ENCODE data around the gene TMEM212. TPM values are rescaled to one million over a fixed set of nuclear protein-coding genes. Genes with fewer than 3 reads are reported as not detected.
"Not testable (repeated sequence)": the region's sequence is repeated elsewhere in the genome, so short reads cannot be mapped to it uniquely, and the experiment has no call there.

Gene TMEM212
- total RNA-seq, 1 experiment from 2014 or later = not detected

DNA sequence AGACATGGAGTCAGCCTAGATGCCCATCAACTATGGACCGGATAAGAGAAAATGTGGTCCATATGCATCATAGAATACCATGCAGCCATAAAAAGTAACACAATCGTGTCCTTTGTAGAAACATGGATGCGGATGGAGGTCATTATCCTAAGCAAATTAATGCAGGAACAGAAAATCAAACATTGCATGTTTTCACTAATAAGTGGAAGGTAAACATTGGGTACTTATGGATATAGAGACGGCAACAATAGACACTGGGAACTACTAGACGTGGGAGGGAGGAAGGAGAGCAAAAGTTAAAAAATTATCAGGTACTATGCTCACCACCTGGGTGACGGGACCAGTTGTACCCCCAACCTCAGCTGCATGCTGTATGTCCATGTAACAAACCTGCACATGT lies 35.3 kb upstream of the TMEM212 start:
- DNase-seq (ENCODE audit: low read depth in 1 of 2, low spot score in 2 of 2) = no peak
- Histone ChIP-seq H3K4me1 (replicated peaks) (peaks cover 65% of the 10 kb centered on the region), H3K4me3 (no peak overlapping the region), H3K9me3 (replicated peaks) (no peaks in the 10 kb centered on the region), H3K36me3 (no peaks in the 10 kb centered on the region), H3K27me3 (replicated peaks) (no peaks in the 10 kb centered on the region), H3K27ac (no peak overlapping the region)

GRCh38 chr3:171809611-171809860 lies 33.6 kb upstream of the TMEM212 start:
- Histone ChIP-seq H3K4me3 (peak overlapping the region; percentile 54), H3K36me3 (no peaks in the 10 kb centered on the region), H3K9me3 (replicated peaks) (no peaks in the 10 kb centered on the region), H3K27me3 (replicated peaks) (no peaks in the 10 kb centered on the region), H3K27ac (peak overlapping the region; percentile 79), H3K4me1 (replicated peaks) (peaks cover 60% of the 10 kb centered on the region)
- no peak for DNase-seq (ENCODE audit: low read depth in 1 of 2, low spot score in 2 of 2)

DNA sequence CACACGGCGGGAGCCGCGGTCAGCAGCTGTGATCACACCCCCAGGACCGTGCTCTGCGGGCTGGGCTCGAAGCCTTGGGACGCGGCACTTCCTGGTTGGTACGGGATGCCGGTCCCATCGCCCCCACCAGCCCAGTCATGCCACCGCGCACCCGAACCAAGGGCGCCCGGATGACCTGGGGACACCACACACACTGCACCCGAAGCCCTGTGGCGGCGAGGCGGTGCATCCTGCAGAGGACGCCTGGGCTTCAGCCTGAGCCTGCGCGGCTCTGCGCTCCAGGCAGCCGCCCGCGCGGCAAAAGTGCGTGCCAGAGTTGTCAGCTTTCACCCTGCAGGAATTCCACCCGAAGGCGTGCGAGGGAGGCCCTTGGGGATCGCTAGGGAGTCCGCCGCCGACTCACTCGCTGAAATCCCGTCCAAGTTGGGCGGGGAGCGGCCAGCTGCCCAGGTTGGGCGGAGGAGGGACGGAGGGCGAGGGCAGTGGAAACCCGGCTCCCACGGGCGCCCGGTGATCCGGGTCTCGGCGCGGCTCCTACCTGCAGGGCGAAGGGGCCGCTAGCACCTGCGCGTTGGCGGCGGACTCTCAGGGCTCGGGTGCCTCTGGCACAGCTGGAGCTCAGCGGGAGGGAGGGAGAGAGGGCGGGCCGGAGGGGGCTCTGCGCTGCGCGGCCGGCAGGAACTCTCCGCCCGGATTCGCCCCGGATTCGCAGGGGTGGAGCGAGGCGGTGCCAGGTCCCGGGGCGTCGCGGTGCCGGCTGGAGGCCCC lies 33.1 kb upstream of the TMEM212 start, which contains the start of gene PLD1:
TSS of gene PLD1 (minus strand) at position 623 of the 768 bp plus-strand sequence. CDS start 72,432 bp downstream, outside the sequence.
- peaks cover 55% of the 10 kb centered on the region for H3K4me1 ChIP-seq (replicated peaks)
- peak; percentile 84 to 85 for DNase-seq (ENCODE audit: low read depth in 1 of 2, low spot score in 2 of 2)
- peak within 1 kb of the TSS; percentile 54 for H3K4me3 ChIP-seq
- no peaks in the 10 kb centered on the region for H3K27me3 ChIP-seq (replicated peaks)
- H3K9me3 ChIP-seq (replicated peaks) = no peaks in the 10 kb centered on the region
- peak within 1 kb of the TSS; percentile 79 for H3K27ac ChIP-seq
- no peaks in the 10 kb centered on the region for H3K36me3 ChIP-seq

- H3K9me3 ChIP-seq (replicated peaks) = no peaks in the 10 kb centered on the region
- H3K27me3 ChIP-seq (replicated peaks) = no peaks in the 10 kb centered on the region
- H3K4me1 ChIP-seq (replicated peaks) = peaks cover 48% of the 10 kb centered on the region
- H3K27ac ChIP-seq = peak overlapping the region; percentile 79
- DNase-seq (ENCODE audit: low read depth in 1 of 2, low spot score in 2 of 2) = peak in 1 of 2 experiments; percentile 30
- H3K4me3 ChIP-seq = peak overlapping the region; percentile 54
- no peaks in the 10 kb centered on the region for H3K36me3 ChIP-seq
Measured at GRCh38 chr3:171810629-171811294, 32.4 kb upstream of the TMEM212 start.

DNA sequence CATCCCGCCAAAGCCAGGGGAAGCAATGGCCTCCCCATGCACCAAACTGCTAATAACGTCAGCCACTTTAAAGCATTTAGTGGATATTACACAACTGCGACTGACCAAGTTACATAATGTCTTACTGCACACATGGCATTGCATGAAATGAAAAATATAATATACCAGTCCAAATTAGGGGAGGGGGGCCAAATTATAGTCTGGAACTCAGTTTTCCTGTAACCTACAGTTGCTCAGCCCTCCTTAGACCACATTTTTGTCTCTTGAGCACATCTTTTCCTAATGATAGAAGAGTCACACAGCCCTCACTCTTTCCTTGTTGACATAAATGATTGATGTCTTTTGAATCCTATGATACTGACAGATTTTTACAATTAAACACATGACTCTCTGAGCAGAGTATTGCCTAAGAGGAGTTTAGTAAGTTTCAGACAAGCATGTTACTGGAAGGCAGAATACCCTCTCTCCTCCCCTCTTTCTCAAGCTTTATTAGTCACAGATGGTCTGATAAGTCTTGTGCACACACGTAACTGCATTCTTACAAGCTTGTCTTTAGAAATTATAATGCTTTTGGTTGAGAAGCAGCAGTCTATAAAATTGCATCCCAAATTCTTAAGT lies 31.7 kb upstream of the TMEM212 start:
- no peak overlapping the region for H3K4me3 ChIP-seq
- H3K4me1 ChIP-seq (replicated peaks) = peaks cover 41% of the 10 kb centered on the region

GRCh38 chr3:171811913-171812335 lies 31.2 kb upstream of the TMEM212 start:
- Histone ChIP-seq H3K4me1 (replicated peaks) (peaks cover 36% of the 10 kb centered on the region), H3K27me3 (replicated peaks) (no peaks in the 10 kb centered on the region), H3K27ac (peak overlapping the region; percentile 79), H3K36me3 (no peaks in the 10 kb centered on the region), H3K9me3 (replicated peaks) (no peaks in the 10 kb centered on the region), H3K4me3 (no peak overlapping the region)
- DNase-seq (ENCODE audit: low read depth in 1 of 2, low spot score in 2 of 2) = peak in 1 of 2 experiments; percentile 51

More for the DNA sequence above, 31.7 kb upstream of the TMEM212 start:
- DNase-seq (ENCODE audit: low read depth in 1 of 2, low spot score in 2 of 2) = peak in 1 of 2 experiments; percentile 65
- H3K36me3 ChIP-seq = no peaks in the 10 kb centered on the region
- H3K9me3 ChIP-seq (replicated peaks) = no peaks in the 10 kb centered on the region
- H3K27ac ChIP-seq = peak overlapping the region; percentile 79
- H3K27me3 ChIP-seq (replicated peaks) = no peaks in the 10 kb centered on the region

DNA sequence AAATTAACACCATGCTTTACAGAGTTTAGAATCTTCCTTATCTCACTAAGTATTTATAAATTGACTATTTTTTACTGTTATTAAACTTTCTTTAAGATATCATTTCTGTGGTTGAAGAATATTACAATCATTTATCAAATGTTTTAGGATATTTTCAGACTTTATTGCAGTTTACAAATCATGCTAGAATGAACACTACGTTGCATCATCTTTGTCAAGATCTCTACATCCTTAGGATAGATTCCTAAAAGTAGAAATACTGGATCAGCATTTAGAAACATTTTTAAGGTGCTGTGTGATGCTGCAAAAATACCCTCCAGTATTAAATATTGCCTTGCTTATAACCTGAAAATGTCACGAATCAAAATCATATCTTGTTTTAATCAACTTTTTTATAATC lies 30.3 kb upstream of the TMEM212 start:
- no peaks in the 10 kb centered on the region for H3K36me3 ChIP-seq
- no peak for DNase-seq (ENCODE audit: low read depth in 1 of 2, low spot score in 2 of 2)
- H3K27me3 ChIP-seq (replicated peaks) = no peaks in the 10 kb centered on the region
- no peaks in the 10 kb centered on the region for H3K9me3 ChIP-seq (replicated peaks)
- H3K4me3 ChIP-seq = no peak overlapping the region
- peaks cover 36% of the 10 kb centered on the region for H3K4me1 ChIP-seq (replicated peaks)
- H3K27ac ChIP-seq = no peak overlapping the region

- no peaks in the 10 kb centered on the region for H3K27me3 ChIP-seq (replicated peaks)
- H3K9me3 ChIP-seq (replicated peaks) = no peaks in the 10 kb centered on the region
- no peak overlapping the region for H3K4me3 ChIP-seq
- no peak for DNase-seq (ENCODE audit: low read depth in 1 of 2, low spot score in 2 of 2)
- H3K4me1 ChIP-seq (replicated peaks) = peaks cover 36% of the 10 kb centered on the region
- no peaks in the 10 kb centered on the region for H3K36me3 ChIP-seq
- H3K27ac ChIP-seq = no peak overlapping the region
Measured at GRCh38 chr3:171813278-171813896, 29.8 kb upstream of the TMEM212 start.

- Histone ChIP-seq H3K27ac (no peak overlapping the region), H3K4me3 (no peak overlapping the region), H3K27me3 (replicated peaks) (no peaks in the 10 kb centered on the region), H3K4me1 (replicated peaks) (peaks cover 33% of the 10 kb centered on the region), H3K36me3 (no peaks in the 10 kb centered on the region), H3K9me3 (replicated peaks) (no peaks in the 10 kb centered on the region)
- DNase-seq (ENCODE audit: low read depth in 1 of 2, low spot score in 2 of 2) = no peak
Measured at GRCh38 chr3:171813897-171814460, 29.2 kb upstream of the TMEM212 start.

GRCh38 chr3:171814662-171815061 lies 28.5 kb upstream of the TMEM212 start:
- DNase-seq (ENCODE audit: low read depth in 1 of 2, low spot score in 2 of 2); H3K36me3 ChIP-seq; H3K4me3 ChIP-seq; H3K27me3 ChIP-seq (replicated peaks); H3K27ac ChIP-seq; H3K9me3 ChIP-seq (replicated peaks): not testable (repeated sequence)
- H3K4me1 ChIP-seq (replicated peaks) = peaks cover 26% of the 10 kb centered on the region

DNA sequence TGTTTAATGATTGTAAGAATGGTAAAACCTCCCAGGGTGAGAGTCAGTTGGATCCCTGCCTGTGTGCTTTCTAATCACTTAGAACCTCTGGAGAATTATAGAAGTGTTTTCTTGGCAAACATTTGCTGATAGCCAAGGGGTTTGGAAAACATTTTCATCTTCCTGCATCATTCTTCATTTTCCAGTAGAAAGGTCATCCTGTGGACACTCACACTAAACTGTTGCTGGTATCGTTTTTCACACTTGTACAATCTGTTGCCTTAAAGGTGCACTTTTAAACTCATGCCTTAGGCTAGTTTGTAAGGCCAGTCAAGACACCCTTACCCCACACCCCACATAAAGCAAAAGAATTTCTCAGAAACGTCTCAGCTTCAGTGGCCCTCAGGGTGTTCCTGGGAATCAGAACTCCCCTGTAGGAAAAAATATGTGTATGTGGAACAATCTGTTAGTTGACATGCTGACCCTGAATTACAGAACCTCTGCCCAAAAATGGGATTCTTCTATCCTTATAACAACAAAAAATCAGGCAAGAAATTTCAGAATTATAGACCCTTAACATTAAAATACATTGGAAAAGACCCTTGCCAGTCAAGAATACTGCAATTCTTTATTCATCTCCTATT lies 27.1 kb upstream of the TMEM212 start:
- no peak overlapping the region for H3K4me3 ChIP-seq
- no peak for DNase-seq (ENCODE audit: low read depth in 1 of 2, low spot score in 2 of 2)
- no peaks in the 10 kb centered on the region for H3K36me3 ChIP-seq
- no peaks in the 10 kb centered on the region for H3K9me3 ChIP-seq (replicated peaks)
- H3K27me3 ChIP-seq (replicated peaks) = no peaks in the 10 kb centered on the region
- H3K27ac ChIP-seq = no peak overlapping the region
- peaks cover 13% of the 10 kb centered on the region for H3K4me1 ChIP-seq (replicated peaks)

- DNase-seq (ENCODE audit: low read depth in 1 of 2, low spot score in 2 of 2) = no peak
- no peak overlapping the region for H3K4me3 ChIP-seq
Measured at GRCh38 chr3:171817074-171817800, 25.9 kb upstream of the TMEM212 start.

GRCh38 chr3:171821044-171821443 lies 22.1 kb upstream of the TMEM212 start:
- DNase-seq (ENCODE audit: low read depth in 1 of 2, low spot score in 2 of 2) = no peak
- Histone ChIP-seq H3K36me3 (no peaks in the 10 kb centered on the region), H3K27me3 (replicated peaks) (no peaks in the 10 kb centered on the region), H3K4me1 (replicated peaks) (peaks cover 13% of the 10 kb centered on the region), H3K27ac (no peak overlapping the region), H3K4me3 (no peak overlapping the region), H3K9me3 (replicated peaks) (no peaks in the 10 kb centered on the region)

More at GRCh38 chr3:171817074-171817800, 25.9 kb upstream of the TMEM212 start:
- Histone ChIP-seq H3K36me3 (no peaks in the 10 kb centered on the region), H3K27me3 (replicated peaks) (no peaks in the 10 kb centered on the region), H3K9me3 (replicated peaks) (no peaks in the 10 kb centered on the region), H3K4me1 (replicated peaks) (peaks cover 1% of the 10 kb centered on the region; the same call in 1 of the 2 replicates), H3K27ac (no peak overlapping the region)

All from SJSA1 (cell line).